ENCODE measurements around the gene VANGL1.

DNA sequence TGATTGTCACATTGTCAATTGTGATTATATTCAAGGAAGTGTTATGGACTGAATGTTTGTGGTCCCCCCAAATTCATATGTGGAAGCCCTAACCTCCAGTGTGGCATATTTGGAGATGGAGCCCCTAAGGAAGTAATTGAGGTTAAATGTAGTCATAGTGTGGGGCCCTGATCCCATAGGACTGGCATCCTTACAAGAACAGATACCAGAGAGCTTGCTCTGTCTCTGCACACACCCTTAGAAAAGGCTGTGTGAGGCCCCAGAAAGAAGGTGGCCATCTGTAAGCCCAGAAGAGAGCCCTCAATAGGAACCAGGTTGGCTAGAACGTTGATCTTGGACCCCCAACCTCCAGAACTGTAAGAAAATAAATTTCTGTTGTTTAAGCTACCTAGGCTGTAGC is 28.1 kb downstream of the VANGL1 start:
- TF ChIP-seq POLR2AphosphoS5 (IDR thresholded peaks at IDR 0.05; ENCODE audit: low read depth, low read length) (no peak), SIN3A (IDR thresholded peaks at IDR 0.05; ENCODE audit: borderline replicate concordance, insufficient read depth, low read depth, low read length) (no peak), TCF7L2 (IDR thresholded peaks at IDR 0.05; ENCODE audit: low read depth, low read length) (no peak)
- TF ChIP-seq, protein P1, sequence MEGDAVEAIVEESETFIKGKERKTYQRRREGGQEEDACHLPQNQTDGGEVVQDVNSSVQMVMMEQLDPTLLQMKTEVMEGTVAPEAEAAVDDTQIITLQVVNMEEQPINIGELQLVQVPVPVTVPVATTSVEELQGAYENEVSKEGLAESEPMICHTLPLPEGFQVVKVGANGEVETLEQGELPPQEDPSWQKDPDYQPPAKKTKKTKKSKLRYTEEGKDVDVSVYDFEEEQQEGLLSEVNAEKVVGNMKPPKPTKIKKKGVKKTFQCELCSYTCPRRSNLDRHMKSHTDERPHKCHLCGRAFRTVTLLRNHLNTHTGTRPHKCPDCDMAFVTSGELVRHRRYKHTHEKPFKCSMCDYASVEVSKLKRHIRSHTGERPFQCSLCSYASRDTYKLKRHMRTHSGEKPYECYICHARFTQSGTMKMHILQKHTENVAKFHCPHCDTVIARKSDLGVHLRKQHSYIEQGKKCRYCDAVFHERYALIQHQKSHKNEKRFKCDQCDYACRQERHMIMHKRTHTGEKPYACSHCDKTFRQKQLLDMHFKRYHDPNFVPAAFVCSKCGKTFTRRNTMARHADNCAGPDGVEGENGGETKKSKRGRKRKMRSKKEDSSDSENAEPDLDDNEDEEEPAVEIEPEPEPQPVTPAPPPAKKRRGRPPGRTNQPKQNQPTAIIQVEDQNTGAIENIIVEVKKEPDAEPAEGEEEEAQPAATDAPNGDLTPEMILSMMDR (IDR thresholded peaks at IDR 0.05), result no peak
- TF ChIP-seq, protein P2, sequence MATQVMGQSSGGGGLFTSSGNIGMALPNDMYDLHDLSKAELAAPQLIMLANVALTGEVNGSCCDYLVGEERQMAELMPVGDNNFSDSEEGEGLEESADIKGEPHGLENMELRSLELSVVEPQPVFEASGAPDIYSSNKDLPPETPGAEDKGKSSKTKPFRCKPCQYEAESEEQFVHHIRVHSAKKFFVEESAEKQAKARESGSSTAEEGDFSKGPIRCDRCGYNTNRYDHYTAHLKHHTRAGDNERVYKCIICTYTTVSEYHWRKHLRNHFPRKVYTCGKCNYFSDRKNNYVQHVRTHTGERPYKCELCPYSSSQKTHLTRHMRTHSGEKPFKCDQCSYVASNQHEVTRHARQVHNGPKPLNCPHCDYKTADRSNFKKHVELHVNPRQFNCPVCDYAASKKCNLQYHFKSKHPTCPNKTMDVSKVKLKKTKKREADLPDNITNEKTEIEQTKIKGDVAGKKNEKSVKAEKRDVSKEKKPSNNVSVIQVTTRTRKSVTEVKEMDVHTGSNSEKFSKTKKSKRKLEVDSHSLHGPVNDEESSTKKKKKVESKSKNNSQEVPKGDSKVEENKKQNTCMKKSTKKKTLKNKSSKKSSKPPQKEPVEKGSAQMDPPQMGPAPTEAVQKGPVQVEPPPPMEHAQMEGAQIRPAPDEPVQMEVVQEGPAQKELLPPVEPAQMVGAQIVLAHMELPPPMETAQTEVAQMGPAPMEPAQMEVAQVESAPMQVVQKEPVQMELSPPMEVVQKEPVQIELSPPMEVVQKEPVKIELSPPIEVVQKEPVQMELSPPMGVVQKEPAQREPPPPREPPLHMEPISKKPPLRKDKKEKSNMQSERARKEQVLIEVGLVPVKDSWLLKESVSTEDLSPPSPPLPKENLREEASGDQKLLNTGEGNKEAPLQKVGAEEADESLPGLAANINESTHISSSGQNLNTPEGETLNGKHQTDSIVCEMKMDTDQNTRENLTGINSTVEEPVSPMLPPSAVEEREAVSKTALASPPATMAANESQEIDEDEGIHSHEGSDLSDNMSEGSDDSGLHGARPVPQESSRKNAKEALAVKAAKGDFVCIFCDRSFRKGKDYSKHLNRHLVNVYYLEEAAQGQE (IDR thresholded peaks at IDR 0.05; ENCODE audit: insufficient read depth in 1 of 2, low read depth in 2 of 2, low read length in 1 of 2), result no peak
